Aorta (tissue), 5 donors: ENCODE measurements around the gene GPR173. TPM values are rescaled to one million over a fixed set of nuclear protein-coding genes. Genes with fewer than 3 reads are reported as not detected.

Source experiments
- ATAC-seq: fragments of 200-7000 bp; cut with Tn5 transposase; one replicate; pipeline ENCODE4 v1.9.1; 2022; ENCODE audit warnings: moderate library complexity; ENCODE audit not compliant: low FRiP score
- DNase-seq, 2 donors: peaks; one replicate each; pipeline ENCODE4 v3.0.0-alpha.2; 2020
- H3K27ac ChIP-seq, 2 donors: one replicate each; pipeline ENCODE4 v1.5.1; 2013; ENCODE audit warnings: low read length in 2 of 2, mild to moderate bottlenecking in 2 of 2, moderate library complexity in 2 of 2, control low read depth in 1 of 2, inconsistent platforms in 1 of 2, low read depth in 1 of 2
- H3K27me3 ChIP-seq, 2 donors: one replicate each; pipeline ENCODE4 v1.6.1; 2013; ENCODE audit warnings: control low read depth in 1 of 2, low read length in 1 of 2, mild to moderate bottlenecking in 1 of 2, moderate library complexity in 1 of 2; ENCODE audit not compliant: insufficient read depth in 2 of 2, control insufficient read depth in 1 of 2
- H3K36me3 ChIP-seq, 2 donors: one replicate each; pipeline ENCODE4 v1.6.1; 2013; ENCODE audit warnings: control low read depth in 1 of 2, low read length in 1 of 2, mild to moderate bottlenecking in 1 of 2; ENCODE audit not compliant: insufficient read depth in 2 of 2, control insufficient read depth in 1 of 2
- H3K4me1 ChIP-seq, 2 donors: one replicate each; pipeline ENCODE4 v1.6.1; 2013; ENCODE audit warnings: low read length in 2 of 2, control low read depth in 1 of 2, mild to moderate bottlenecking in 1 of 2, moderate library complexity in 1 of 2; ENCODE audit not compliant: insufficient read depth in 2 of 2, control insufficient read depth in 1 of 2
- H3K4me3 ChIP-seq, 2 donors: one replicate each; pipeline ENCODE4 v1.5.1; 2013; ENCODE audit warnings: low read length in 2 of 2, control low read depth in 1 of 2, mild to moderate bottlenecking in 1 of 2
- H3K9me3 ChIP-seq: one replicate; pipeline ENCODE4 v1.6.1; 2013; ENCODE audit warnings: mild to moderate bottlenecking, low read length; ENCODE audit not compliant: control insufficient read depth
- WGBS, 2 donors: extraction: QIAGEN DNeasy Blood & Tissue Kit; methylation state at CpG; one replicate each; pipeline ENCODE4 v1.1.7; 2013; 5-methylcytosine and 5-hydroxymethylcytosine counted together
- intact Hi-C, 2 donors: fragments of 100-400 bp; cut with DNase I; formaldehyde crosslinking; loops; one replicate each; pipeline versions ENCODE4 v1.14.2 to v1.15.0; 2022
- long read RNA-seq, 2 donors: library from polyadenylated mRNA; unstranded; transcript quantifications; one replicate each; pipeline ENCODE4 v2.0.0, GENCODE V29; 2020 to 2021
- polyA plus RNA-seq, 2 donors: library from polyadenylated mRNA; stranded (reverse); fragments of 200-250 nt; gene quantifications; one replicate each; pipeline ENCODE4 v1.2.3, GENCODE V29; 2013
- total RNA-seq, 2 donors: library from RNA; stranded (reverse); fragmentation: NEBNext Ultra II Directional; extraction: Animal tissue kit (Norgen Biotek cat#: 25700); gene quantifications; one replicate each; pipeline ENCODE4 v1.2.1, GENCODE V29; 2021
- donor health status: healthy with polysubstance abuse.
- donor health status: Bipolar disorder and iron deficiency.
- donor health status: DM: no; HTN: no; CAD: no.
- donor health status: DM: no; HTN: no; CAD: no.
- donor health status: DM: yes; HTN: yes; CAD: no.

Gene GPR173
- total RNA-seq, result 1 to 10 TPM; 4.0 to 7.1 TPM
- polyA plus RNA-seq, result 1 to 10 TPM in 1 of 2 donors, under 1 TPM in 1; under 0.01 to 1.6 TPM
- long read RNA-seq, donor 1, partial matches to known transcripts, result 0 of 4 reads
- long read RNA-seq, donor 1, other reads (novel, unspliced or antisense), result 4 of 4 reads
- long read RNA-seq, donor 2, partial matches to known transcripts, result 0 of 2 reads
- long read RNA-seq, donor 2, other reads (novel, unspliced or antisense), result 2 of 2 reads

GRCh38 chrX:53048169-53049126, at the start of gene GPR173:
TSS of gene GPR173 (plus strand) at chrX:53048789. CDS start at chrX:53076622, 27,833 bp downstream.
- 1 to 39% methylated on average over 22 to 35 of the region's 38 CpGs for WGBS, 2 donors
- intact Hi-C loops, result no loop called here

GRCh38 chrX:53000447-53001135, 48.0 kb upstream of the GPR173 start:
- intact Hi-C loops, result no loop called here
- Histone ChIP-seq H3K4me1 (no peaks in the 10 kb centered on the region), H3K9me3 (no peaks in the 10 kb centered on the region), H3K27ac (no peak overlapping the region), H3K4me3 (no peak overlapping the region), H3K36me3 (no peaks in the 10 kb centered on the region), H3K27me3 (no peaks in the 10 kb centered on the region)
- ATAC-seq, result no peak
- DNase-seq, result no peak
- 33 to 53% methylated on average over 36 of the region's 36 CpGs for WGBS, 2 donors

More at GRCh38 chrX:53048169-53049126, at the start of gene GPR173:
- ATAC-seq (peak; percentile 87), DNase-seq (peak; percentile 72 to 84)
- Histone ChIP-seq H3K36me3 (no peaks in the 10 kb centered on the region), H3K9me3 (no peaks in the 10 kb centered on the region), H3K27ac (peak within 1 kb of the TSS in 1 of 2 donors; percentile 45), H3K4me3 (peak within 1 kb of the TSS; percentile 28 to 84), H3K27me3 (no peaks in the 10 kb centered on the region), H3K4me1 (no peaks in the 10 kb centered on the region)

GRCh38 chrX:53001958-53002357, 46.6 kb upstream of the GPR173 start:
- Histone ChIP-seq H3K4me1 (no peaks in the 10 kb centered on the region), H3K27ac (no peak overlapping the region), H3K27me3 (no peaks in the 10 kb centered on the region), H3K9me3 (no peaks in the 10 kb centered on the region), H3K36me3 (no peaks in the 10 kb centered on the region), H3K4me3 (no peak overlapping the region)
- WGBS, 2 donors, result 67 to 92% methylated on average over 2 of the region's 2 CpGs
- DNase-seq (no peak), ATAC-seq (no peak)
- intact Hi-C loops, result no loop called here

GRCh38 chrX:53003111-53003510, 45.5 kb upstream of the GPR173 start:
- WGBS, 2 donors, result 38 to 49% methylated on average over 6 of the region's 6 CpGs
- ATAC-seq (no peak), DNase-seq (no peak)
- H3K27ac ChIP-seq, result no peak overlapping the region
- H3K27me3 ChIP-seq, result no peaks in the 10 kb centered on the region
- H3K36me3 ChIP-seq, result no peaks in the 10 kb centered on the region
- no peaks in the 10 kb centered on the region for H3K4me1 ChIP-seq
- no peaks in the 10 kb centered on the region for H3K9me3 ChIP-seq
- intact Hi-C loops, result no loop called here
- H3K4me3 ChIP-seq, result no peak overlapping the region

- Histone ChIP-seq H3K4me1 (no peaks in the 10 kb centered on the region), H3K9me3 (no peaks in the 10 kb centered on the region), H3K27ac (no peak overlapping the region), H3K4me3 (no peak overlapping the region), H3K36me3 (no peaks in the 10 kb centered on the region), H3K27me3 (no peaks in the 10 kb centered on the region)
- ATAC-seq, result no peak
- 33 to 48% methylated on average over 4 of the region's 4 CpGs for WGBS, 2 donors
- DNase-seq, result no peak
- intact Hi-C loops, result no loop called here
Measured at GRCh38 chrX:53004038-53004437, 44.6 kb upstream of the GPR173 start.

GRCh38 chrX:53004811-53005210, 43.8 kb upstream of the GPR173 start:
- Histone ChIP-seq H3K9me3 (no peaks in the 10 kb centered on the region), H3K4me3 (no peak overlapping the region), H3K27ac (no peak overlapping the region), H3K4me1 (no peaks in the 10 kb centered on the region), H3K36me3 (no peaks in the 10 kb centered on the region), H3K27me3 (no peaks in the 10 kb centered on the region)
- WGBS, 2 donors, result 4 to 13% methylated on average over 4 of the region's 4 CpGs
- ATAC-seq (no peak), DNase-seq (no peak)
- intact Hi-C loops, result no loop called here

- 37 to 42% methylated on average over 3 of the region's 3 CpGs for WGBS, 2 donors
- H3K36me3 ChIP-seq, result no peaks in the 10 kb centered on the region
- H3K9me3 ChIP-seq, result no peaks in the 10 kb centered on the region
- H3K4me1 ChIP-seq, result no peaks in the 10 kb centered on the region
- no peaks in the 10 kb centered on the region for H3K27me3 ChIP-seq
- intact Hi-C loops, result no loop called here
- H3K4me3 ChIP-seq, result no peak overlapping the region
- no peak overlapping the region for H3K27ac ChIP-seq
- DNase-seq (no peak), ATAC-seq (no peak)
Measured at GRCh38 chrX:53005327-53005726, 43.3 kb upstream of the GPR173 start.

GRCh38 chrX:53009032-53009431, 39.6 kb upstream of the GPR173 start:
- intact Hi-C loops, result no loop called here
- ATAC-seq (no peak), DNase-seq (no peak)
- Histone ChIP-seq H3K27ac (no peak overlapping the region), H3K27me3 (no peaks in the 10 kb centered on the region), H3K4me1 (no peaks in the 10 kb centered on the region), H3K4me3 (no peak overlapping the region), H3K36me3 (no peaks in the 10 kb centered on the region), H3K9me3 (peaks cover 2% of the 10 kb centered on the region)
- WGBS, 2 donors, result 91 to 96% methylated on average over 1 of the region's 1 CpG
